Activated CD8-positive, alpha-beta T cell treated with anti-CD3 and anti-CD28 coated beads, Interleukin-2, amount 10 ng/mL, durations not matched to agents 7 days and 5 days (primary cell): ENCODE results near the gene SERPINE1. TPM values are rescaled to one million over a fixed set of nuclear protein-coding genes. Genes with fewer than 3 reads are reported as not detected.
A peak's percentile ranks its signal among the peaks of the same experiment; 100 is the strongest.
"Not testable (repeated sequence)": the region's sequence is repeated elsewhere in the genome, so short reads cannot be mapped to it uniquely, and the experiment has no call there.

ENCODE experiments used
- ATAC-seq: fragments of 150-1000 bp; cut with Tn5 transposase; one replicate; pipeline ENCODE4 v1.10.0; 2021; ENCODE audit warnings: moderate library complexity
- CTCF ChIA-PET: fragments of 350-600 bp; sonication (Branson Sonifier 250); formaldehyde crosslinking; loops from one replicate; lab custom pipeline; 2021; ENCODE audit warnings: antibody characterized with exemption; lab: Charles Lee
- POLR2A ChIA-PET: fragments of 350-600 bp; sonication (Branson Sonifier 250); formaldehyde crosslinking; loops from one replicate; lab custom pipeline; 2021; ENCODE audit warnings: antibody characterized with exemption; lab: Charles Lee
- DNase-seq: peaks from one replicate; pipeline ENCODE4 v3.0.0-alpha.2; 2020
- H3K27ac Mint-ChIP-seq: one replicate; pipeline ENCODE4 v1.8.0; 2021; ENCODE audit warnings: mild to moderate bottlenecking, mixed read lengths
- H3K27me3 Mint-ChIP-seq: one replicate; pipeline ENCODE4 v1.8.0; 2021; ENCODE audit warnings: low read depth, mixed read lengths
- H3K36me3 Mint-ChIP-seq: one replicate; pipeline ENCODE4 v1.8.0; 2021; ENCODE audit warnings: low read depth, mixed read lengths
- H3K4me1 Mint-ChIP-seq: one replicate; pipeline ENCODE4 v1.8.0; 2021; ENCODE audit warnings: low read depth, mixed read lengths
- H3K4me3 Mint-ChIP-seq: one replicate; pipeline ENCODE4 v1.8.0; 2021; ENCODE audit warnings: mild to moderate bottlenecking, mixed read lengths
- H3K9me3 Mint-ChIP-seq: one replicate; pipeline ENCODE4 v1.8.0; 2022; ENCODE audit warnings: mixed read lengths; ENCODE audit not compliant: insufficient read depth
- total RNA-seq, 2 experiments: library from RNA; stranded (reverse); gene quantifications; one replicate each; pipeline ENCODE4 v1.2.3, GENCODE V29; 2021

SERPINE1 gene
- total RNA-seq, 2 experiments from 2014 or later: 0.47 to 0.58 TPM

DNA sequence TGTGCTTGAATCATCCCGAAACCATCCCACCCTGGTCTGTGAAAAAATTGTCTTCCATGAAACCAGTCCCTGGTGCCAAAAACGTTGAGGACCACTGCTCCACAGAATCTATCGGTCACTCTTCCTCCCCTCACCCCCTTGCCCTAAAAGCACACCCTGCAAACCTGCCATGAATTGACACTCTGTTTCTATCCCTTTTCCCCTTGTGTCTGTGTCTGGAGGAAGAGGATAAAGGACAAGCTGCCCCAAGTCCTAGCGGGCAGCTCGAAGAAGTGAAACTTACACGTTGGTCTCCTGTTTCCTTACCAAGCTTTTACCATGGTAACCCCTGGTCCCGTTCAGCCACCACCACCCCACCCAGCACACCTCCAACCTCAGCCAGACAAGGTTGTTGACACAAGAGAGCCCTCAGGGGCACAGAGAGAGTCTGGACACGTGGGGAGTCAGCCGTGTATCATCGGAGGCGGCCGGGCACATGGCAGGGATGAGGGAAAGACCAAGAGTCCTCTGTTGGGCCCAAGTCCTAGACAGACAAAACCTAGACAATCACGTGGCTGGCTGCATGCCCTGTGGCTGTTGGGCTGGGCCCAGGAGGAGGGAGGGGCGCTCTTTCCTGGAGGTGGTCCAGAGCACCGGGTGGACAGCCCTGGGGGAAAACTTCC lies 784 bp upstream of the SERPINE1 start:
- Mint-ChIP-seq H3K4me3 (peak overlapping the region; percentile 56), H3K4me1 (peaks cover 60% of the 10 kb centered on the region), H3K36me3 (peaks cover 4% of the 10 kb centered on the region), H3K27ac (peak overlapping the region; percentile 79), H3K9me3 (no peaks in the 10 kb centered on the region), H3K27me3 (peaks cover 19% of the 10 kb centered on the region)
- CTCF ChIA-PET: interaction anchor here (0.6 to 7.2 kb wide), 10 partner anchors 8 to 325 kb away, joined by 3 to 51 read pairs (median 4); no protein-coding TSS in a partner anchor
- ATAC-seq (peak; percentile 29), DNase-seq (peak; percentile 46)
- POLR2A ChIA-PET: interaction anchor here (0.6 to 2.0 kb wide), 3 partner anchors 12 to 41 kb away, joined by 3 to 9 read pairs (median 3); partner anchors contain the start of gene TRIM56

DNA sequence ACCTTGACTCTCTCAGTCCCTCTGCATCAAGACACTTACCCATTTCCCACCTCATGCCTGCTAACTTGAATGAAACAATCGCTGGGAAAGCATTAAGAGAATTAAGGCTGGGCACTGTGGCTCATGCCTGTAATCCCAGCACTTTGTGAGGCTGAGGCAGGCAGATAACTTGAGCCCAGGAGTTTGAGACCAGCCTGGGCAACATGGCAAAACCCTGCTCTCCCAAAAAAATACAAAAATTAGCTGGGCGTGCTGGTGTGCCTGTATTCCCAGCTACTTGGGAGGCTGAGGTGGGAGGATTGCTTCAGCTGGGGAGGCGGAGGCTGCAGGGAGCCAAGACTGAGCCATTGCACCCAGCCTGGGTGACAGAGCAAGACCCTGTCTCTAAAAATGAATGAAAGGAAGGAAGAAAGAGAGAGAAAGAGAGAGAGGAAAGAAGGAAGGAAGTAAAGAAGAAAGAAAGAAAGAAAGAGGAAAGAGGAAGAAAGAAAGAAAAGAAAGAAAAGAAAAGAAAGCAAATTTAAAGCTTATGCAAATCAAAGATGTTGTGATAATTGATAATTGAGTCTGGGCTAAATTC lies 646 bp downstream of the SERPINE1 start:
- Mint-ChIP-seq H3K36me3 (peaks cover 6% of the 10 kb centered on the region), H3K4me3 (peak overlapping the region; percentile 56), H3K27ac (peak overlapping the region; percentile 67), H3K27me3 (peaks cover 23% of the 10 kb centered on the region), H3K4me1 (peaks cover 52% of the 10 kb centered on the region), H3K9me3 (no peaks in the 10 kb centered on the region)
- no peak for DNase-seq
- POLR2A ChIA-PET: interaction anchor here (2.0 kb wide), 1 partner anchor 42 kb away, joined by 9 read pairs; the partner anchor contains the start of gene TRIM56
- CTCF ChIA-PET: interaction anchor here (1.0 to 7.2 kb wide), 5 partner anchors 10 to 46 kb away, joined by 3 to 51 read pairs (median 4); no protein-coding TSS in a partner anchor
- ATAC-seq: no peak

DNA sequence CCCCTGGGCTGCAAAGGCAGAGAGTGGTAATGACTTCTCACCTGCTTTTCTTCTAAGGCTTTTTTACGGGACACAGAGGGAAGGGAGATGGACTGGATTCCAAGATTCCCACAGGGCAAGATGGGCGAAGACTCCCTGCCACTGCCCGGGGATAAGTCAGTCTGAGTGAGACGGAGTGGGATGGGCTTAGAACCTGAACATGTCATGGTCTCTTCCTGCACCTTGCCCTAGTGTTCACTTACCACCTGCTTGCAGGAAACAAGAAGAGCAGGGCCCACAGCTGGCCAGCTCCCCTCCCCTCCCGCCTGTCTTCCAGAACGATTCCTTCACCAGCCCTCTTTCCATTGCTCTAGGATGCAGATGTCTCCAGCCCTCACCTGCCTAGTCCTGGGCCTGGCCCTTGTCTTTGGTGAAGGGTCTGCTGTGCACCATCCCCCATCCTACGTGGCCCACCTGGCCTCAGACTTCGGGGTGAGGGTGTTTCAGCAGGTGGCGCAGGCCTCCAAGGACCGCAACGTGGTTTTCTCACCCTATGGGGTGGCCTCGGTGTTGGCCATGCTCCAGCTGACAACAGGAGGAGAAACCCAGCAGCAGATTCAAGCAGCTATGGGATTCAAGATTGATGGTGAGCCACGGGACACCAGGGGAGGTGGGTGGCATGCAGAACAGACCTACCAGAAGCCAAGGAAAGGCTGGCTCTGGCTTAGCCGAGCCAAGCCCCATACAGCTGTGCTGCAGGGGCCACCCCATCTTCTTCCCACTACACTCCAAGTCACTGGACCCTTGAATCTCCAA lies 1.3 kb downstream of the SERPINE1 start:
- no peak overlapping the region for H3K27ac Mint-ChIP-seq
- no peaks in the 10 kb centered on the region for H3K9me3 Mint-ChIP-seq
- ChIA-PET POLR2A (interaction anchor here (2.0 kb wide), 1 partner anchor 43 kb away, joined by 9 read pairs; the partner anchor contains the start of gene TRIM56), CTCF (interaction anchor here (1.0 to 7.2 kb wide), 5 partner anchors 9 to 44 kb away, joined by 4 to 51 read pairs (median 12); no protein-coding TSS in a partner anchor)
- H3K4me1 Mint-ChIP-seq: peaks cover 47% of the 10 kb centered on the region
- H3K27me3 Mint-ChIP-seq: peaks cover 23% of the 10 kb centered on the region
- no peak overlapping the region for H3K4me3 Mint-ChIP-seq
- DNase-seq: no peak
- no peak for ATAC-seq
- peaks cover 6% of the 10 kb centered on the region for H3K36me3 Mint-ChIP-seq

DNA sequence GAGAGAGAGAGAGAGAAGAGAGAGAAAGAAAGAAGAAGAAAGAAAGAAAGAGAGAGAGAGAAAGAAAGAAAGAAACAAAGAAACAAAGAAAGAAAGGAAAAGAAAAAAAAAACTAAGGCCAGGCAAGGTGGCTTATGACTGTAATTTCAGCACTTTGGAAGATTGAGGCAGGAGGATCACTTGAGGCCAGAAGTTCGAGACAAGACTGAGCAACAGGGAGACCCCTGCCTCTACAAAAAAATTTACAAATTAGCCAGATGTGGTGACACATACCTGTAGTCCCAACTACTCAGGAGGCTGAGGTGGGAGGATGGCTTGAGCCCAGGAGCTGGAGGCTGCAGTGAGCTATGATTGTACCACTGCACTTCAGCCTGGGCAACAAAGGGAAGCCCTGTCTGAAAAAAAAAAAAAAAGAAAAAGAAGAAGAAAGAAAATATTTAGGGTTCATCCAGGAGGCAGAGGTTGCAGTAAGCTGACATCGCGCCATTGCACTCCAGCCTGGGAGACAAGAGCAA lies 2.8 kb downstream of the SERPINE1 start:
- CTCF ChIA-PET: interaction anchor here (0.7 to 3.4 kb wide), 4 partner anchors 9 to 63 kb away, joined by 3 to 12 read pairs (median 4); no protein-coding TSS in a partner anchor
- Mint-ChIP-seq H3K9me3 (no peaks in the 10 kb centered on the region), H3K36me3 (peaks cover 6% of the 10 kb centered on the region), H3K27ac (no peak overlapping the region), H3K4me3 (no peak overlapping the region), H3K27me3 (peaks cover 30% of the 10 kb centered on the region), H3K4me1 (peaks cover 39% of the 10 kb centered on the region)
- DNase-seq: no peak
- POLR2A ChIA-PET: no interaction called here
- no peak for ATAC-seq

DNA sequence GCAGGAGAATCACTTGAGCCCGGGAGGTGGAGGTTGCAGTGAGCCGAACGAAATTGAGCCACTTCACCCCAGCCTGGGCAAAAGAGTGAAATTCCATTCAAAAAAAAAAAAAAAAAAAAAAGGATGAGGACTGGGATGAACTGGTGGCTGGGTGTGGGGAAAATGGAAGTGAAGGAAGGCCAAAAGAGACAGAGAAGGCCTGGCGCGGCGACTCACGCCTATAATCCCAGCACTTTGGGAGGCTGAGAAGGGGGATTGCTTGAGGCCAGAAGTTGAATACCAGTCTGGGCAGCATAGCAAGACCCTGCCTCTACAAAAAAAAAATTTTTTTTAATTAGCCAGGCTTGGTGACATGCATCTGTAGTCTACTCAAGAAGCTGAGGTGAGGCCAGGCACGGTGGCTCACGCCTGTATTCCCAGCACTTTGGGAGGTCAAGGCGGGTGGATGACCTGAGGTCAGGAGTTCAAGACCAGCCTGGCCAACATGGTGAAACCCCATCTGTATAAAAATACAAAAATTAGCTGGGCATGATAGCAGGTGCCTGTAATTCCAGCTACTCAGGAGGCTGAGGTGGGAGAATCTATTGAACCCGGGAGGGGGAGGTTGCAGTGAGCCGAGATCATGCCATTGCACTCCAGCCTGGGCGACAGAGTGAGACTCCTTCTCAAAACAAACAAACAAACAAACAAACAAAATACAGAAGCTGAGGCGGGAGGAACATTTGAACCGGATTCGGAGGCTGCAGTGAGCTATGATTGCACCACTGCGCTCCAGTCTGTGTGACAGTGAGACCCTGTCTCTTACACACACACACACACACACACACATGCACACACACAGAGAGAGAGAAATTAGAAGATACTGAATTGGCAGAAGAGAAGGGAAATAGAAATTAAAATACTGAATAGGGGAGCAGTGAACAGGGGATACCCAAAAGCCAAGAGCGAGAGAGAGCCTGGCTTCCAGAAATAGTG lies 6.0 kb downstream of the SERPINE1 start:
- H3K9me3 Mint-ChIP-seq, H3K4me3 Mint-ChIP-seq, H3K27ac Mint-ChIP-seq, H3K36me3 Mint-ChIP-seq, DNase-seq, ATAC-seq, POLR2A ChIA-PET: not testable (repeated sequence)
- H3K4me1 Mint-ChIP-seq: peaks cover 20% of the 10 kb centered on the region
- CTCF ChIA-PET: interaction anchor here (2.7 to 3.7 kb wide), 2 partner anchors 11 to 60 kb away, joined by 10 to 25 read pairs; no protein-coding TSS in a partner anchor
- peaks cover 31% of the 10 kb centered on the region for H3K27me3 Mint-ChIP-seq

DNA sequence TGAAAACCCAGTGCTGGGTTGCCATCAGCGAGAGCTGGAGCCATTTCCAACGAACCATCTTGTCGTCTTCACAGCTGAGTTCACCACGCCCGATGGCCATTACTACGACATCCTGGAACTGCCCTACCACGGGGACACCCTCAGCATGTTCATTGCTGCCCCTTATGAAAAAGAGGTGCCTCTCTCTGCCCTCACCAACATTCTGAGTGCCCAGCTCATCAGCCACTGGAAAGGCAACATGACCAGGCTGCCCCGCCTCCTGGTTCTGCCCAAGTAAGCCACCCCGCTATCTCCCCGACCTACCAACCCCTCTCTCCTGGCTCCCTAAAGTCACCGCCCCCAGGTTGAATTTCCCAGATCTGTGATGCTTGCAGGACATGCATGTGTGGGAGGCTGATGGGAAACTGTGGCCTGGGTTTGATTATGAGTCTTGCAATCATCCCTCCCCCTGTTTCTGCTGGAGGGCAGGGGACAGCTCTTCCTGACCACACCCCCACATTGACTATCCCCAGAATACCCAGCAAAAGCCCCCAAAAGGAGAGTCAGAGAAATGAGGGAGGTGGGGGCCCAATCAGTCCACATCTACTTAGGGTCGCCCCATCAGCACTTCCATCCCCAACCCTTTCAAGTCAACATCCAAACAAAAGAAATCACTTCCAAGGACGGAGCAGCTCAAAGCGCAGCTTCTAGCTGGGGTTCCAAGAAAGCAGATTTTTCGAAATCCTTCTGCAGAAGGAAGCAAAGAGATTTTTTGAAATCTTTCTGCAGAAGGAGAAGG lies 6.9 kb downstream of the SERPINE1 start:
- Mint-ChIP-seq H3K27me3 (peaks cover 25% of the 10 kb centered on the region), H3K36me3 (peaks cover 2% of the 10 kb centered on the region), H3K4me3 (no peak overlapping the region), H3K27ac (no peak overlapping the region), H3K4me1 (peaks cover 21% of the 10 kb centered on the region), H3K9me3 (no peaks in the 10 kb centered on the region)
- ATAC-seq (no peak), DNase-seq (no peak)
- ChIA-PET POLR2A (no interaction called here), CTCF (interaction anchor here (1.1 to 3.7 kb wide), 4 partner anchors 8 to 59 kb away, joined by 4 to 25 read pairs (median 7); no protein-coding TSS in a partner anchor)

DNA sequence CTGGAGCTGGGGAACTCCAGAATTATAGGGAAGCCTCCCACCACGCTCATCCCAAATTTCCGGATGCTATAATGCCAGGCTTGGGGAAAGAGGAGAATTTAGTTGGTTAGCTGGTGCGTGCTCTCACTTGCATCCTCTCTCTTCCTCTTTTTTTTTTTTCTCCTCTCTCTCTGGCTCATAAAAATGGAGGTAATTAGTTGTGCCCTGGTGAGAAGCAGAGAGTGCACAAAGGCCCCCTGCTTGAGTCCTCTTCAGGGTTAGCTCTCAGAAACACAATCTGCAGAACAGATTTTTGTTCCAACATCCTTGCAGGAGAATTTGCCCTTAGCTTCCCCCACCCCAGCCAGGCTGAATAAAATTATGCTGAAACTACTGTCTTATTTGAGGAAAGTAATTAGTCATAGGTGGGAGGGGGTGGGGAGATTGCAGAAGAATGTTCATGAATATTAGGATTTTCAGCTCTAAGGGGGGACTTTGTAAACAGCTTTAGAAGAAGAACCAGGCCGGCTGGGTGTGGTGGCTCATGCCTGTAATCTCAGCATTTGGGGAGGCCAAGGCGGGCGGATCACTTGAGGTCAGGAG lies 7.6 kb downstream of the SERPINE1 start:
- Mint-ChIP-seq H3K27me3 (peaks cover 25% of the 10 kb centered on the region), H3K4me1 (peaks cover 25% of the 10 kb centered on the region), H3K4me3 (no peak overlapping the region), H3K36me3 (peaks cover 2% of the 10 kb centered on the region), H3K27ac (no peak overlapping the region), H3K9me3 (no peaks in the 10 kb centered on the region)
- ATAC-seq (no peak), DNase-seq (no peak)
- POLR2A ChIA-PET: no interaction called here
- CTCF ChIA-PET: interaction anchor here (1.1 to 3.7 kb wide), 3 partner anchors 9 to 11 kb away, joined by 4 to 25 read pairs (median 4); no protein-coding TSS in a partner anchor

DNA sequence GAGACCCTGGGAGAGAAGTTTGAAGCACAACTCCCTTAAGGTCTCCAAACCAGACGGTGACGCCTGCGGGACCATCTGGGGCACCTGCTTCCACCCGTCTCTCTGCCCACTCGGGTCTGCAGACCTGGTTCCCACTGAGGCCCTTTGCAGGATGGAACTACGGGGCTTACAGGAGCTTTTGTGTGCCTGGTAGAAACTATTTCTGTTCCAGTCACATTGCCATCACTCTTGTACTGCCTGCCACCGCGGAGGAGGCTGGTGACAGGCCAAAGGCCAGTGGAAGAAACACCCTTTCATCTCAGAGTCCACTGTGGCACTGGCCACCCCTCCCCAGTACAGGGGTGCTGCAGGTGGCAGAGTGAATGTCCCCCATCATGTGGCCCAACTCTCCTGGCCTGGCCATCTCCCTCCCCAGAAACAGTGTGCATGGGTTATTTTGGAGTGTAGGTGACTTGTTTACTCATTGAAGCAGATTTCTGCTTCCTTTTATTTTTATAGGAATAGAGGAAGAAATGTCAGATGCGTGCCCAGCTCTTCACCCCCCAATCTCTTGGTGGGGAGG lies 10.8 kb downstream of the SERPINE1 start:
- Mint-ChIP-seq H3K27me3 (peaks cover 19% of the 10 kb centered on the region), H3K4me1 (peaks cover 45% of the 10 kb centered on the region), H3K27ac (peak overlapping the region; percentile 82), H3K4me3 (peak overlapping the region; percentile 54), H3K9me3 (no peaks in the 10 kb centered on the region), H3K36me3 (no peaks in the 10 kb centered on the region)
- ATAC-seq (no peak), DNase-seq (no peak)
- POLR2A ChIA-PET: interaction anchor here (0.7 kb wide), 1 partner anchor 11 kb away, joined by 3 read pairs; the partner anchor contains the start of gene SERPINE1
- CTCF ChIA-PET: interaction anchor here (0.9 to 14.9 kb wide), 8 partner anchors 13 to 236 kb away, joined by 3 to 232 read pairs (median 4); partner anchors contain the start of genes SERPINE1 and TRIM56

DNA sequence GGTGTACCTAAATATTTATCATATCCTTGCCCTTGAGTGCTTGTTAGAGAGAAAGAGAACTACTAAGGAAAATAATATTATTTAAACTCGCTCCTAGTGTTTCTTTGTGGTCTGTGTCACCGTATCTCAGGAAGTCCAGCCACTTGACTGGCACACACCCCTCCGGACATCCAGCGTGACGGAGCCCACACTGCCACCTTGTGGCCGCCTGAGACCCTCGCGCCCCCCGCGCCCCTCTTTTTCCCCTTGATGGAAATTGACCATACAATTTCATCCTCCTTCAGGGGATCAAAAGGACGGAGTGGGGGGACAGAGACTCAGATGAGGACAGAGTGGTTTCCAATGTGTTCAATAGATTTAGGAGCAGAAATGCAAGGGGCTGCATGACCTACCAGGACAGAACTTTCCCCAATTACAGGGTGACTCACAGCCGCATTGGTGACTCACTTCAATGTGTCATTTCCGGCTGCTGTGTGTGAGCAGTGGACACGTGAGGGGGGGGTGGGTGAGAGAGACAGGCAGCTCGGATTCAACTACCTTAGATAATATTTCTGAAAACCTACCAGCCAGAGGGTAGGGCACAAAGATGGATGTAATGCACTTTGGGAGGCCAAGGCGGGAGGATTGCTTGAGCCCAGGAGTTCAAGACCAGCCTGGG lies 11.4 kb downstream of the SERPINE1 start:
- ChIA-PET POLR2A (interaction anchor here (0.7 kb wide), 2 partner anchors 12 to 43 kb away, joined by 3 to 5 read pairs; partner anchors contain the start of gene SERPINE1), CTCF (interaction anchor here (0.6 to 14.9 kb wide), 10 partner anchors 8 to 237 kb away, joined by 3 to 232 read pairs (median 4); partner anchors contain the start of genes SERPINE1 and TRIM56)
- peaks cover 47% of the 10 kb centered on the region for H3K4me1 Mint-ChIP-seq
- peak; percentile 91 for DNase-seq
- peak; percentile 90 for ATAC-seq
- H3K9me3 Mint-ChIP-seq: no peaks in the 10 kb centered on the region
- peaks cover 16% of the 10 kb centered on the region for H3K27me3 Mint-ChIP-seq
- H3K27ac Mint-ChIP-seq: peak overlapping the region; percentile 82
- H3K36me3 Mint-ChIP-seq: no peaks in the 10 kb centered on the region
- peak overlapping the region; percentile 54 for H3K4me3 Mint-ChIP-seq
